HFF-Myc (cell line): ENCODE measurements around the gene CDNF.
A peak's percentile ranks its signal among the peaks of the same experiment; 100 is the strongest.

Source experiments
- DNase-seq: peaks from one replicate; pipeline ENCODE4 v3.0.0-alpha.2; 2011; ENCODE audit warnings: low read depth; ENCODE audit errors: extremely low read depth
- H3K4me3 ChIP-seq: replicated peaks from 2 replicates; pipeline ENCODE4 v1.5.1; 2011; ENCODE audit warnings: low read depth, mild to moderate bottlenecking, control low read depth, low read length
- TF ChIP-seq, protein P1 (sequence below): IDR thresholded peaks from 2 replicates; pipeline ENCODE4 v1.5.1; 2012; ENCODE audit warnings: mild to moderate bottlenecking, low read depth, low read length, control low read depth; ENCODE audit errors: missing control alignments

The CDNF gene

DNA sequence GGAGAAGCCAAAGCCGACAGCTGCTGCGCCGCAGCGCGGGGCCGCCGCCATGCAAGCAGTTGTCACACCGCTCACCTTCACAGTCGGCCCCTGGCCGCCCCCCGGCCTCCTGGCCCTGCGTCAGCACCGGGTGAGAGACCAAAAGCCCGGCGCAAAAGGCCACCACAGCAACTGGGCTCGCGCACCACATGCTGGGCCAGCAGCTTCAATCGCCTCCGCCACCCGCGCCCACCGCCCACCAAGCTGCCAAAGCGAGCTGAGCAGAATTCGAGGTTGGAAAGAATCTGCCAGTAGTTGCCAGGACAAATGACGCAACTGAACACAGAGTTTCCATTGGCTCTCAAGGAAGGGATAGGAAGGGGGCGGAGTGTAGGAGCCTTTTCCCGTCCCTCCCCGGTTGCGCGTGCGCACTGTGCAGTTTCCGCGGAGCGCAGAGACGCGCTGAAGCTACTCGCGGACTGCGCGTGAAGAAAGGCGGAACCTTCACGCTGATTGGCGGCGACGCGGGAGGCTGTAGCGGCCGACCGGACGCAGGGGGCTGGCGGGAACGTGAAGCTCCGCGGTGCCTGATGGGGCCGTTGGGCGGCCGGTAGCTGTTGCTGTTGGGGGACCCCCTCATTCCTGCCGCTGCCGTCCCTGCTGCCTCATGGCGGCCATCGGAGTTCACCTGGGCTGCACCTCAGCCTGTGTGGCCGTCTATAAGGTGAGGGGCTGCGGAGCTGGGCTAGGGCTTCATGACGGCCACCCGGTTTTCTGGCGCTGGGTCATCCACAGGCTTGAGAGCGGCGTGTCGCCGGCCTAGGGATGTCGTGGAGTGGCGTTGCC is at the start of gene CDNF, which contains the start of the genes HSPA14 and MSANTD7:
TSS of gene CDNF (minus strand) at position 281 of the 825 bp plus-strand sequence. CDS start at position 190, 91 bp downstream.
TSS of gene HSPA14 (plus strand) at position 550 of the 825 bp plus-strand sequence. CDS start at position 647, 97 bp downstream.
TSS of gene MSANTD7 (plus strand) at position 550 of the 825 bp plus-strand sequence. CDS start 3,979 bp downstream, outside the sequence.
- peak; percentile 99 for DNase-seq
- TF ChIP-seq, protein P1, sequence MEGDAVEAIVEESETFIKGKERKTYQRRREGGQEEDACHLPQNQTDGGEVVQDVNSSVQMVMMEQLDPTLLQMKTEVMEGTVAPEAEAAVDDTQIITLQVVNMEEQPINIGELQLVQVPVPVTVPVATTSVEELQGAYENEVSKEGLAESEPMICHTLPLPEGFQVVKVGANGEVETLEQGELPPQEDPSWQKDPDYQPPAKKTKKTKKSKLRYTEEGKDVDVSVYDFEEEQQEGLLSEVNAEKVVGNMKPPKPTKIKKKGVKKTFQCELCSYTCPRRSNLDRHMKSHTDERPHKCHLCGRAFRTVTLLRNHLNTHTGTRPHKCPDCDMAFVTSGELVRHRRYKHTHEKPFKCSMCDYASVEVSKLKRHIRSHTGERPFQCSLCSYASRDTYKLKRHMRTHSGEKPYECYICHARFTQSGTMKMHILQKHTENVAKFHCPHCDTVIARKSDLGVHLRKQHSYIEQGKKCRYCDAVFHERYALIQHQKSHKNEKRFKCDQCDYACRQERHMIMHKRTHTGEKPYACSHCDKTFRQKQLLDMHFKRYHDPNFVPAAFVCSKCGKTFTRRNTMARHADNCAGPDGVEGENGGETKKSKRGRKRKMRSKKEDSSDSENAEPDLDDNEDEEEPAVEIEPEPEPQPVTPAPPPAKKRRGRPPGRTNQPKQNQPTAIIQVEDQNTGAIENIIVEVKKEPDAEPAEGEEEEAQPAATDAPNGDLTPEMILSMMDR = no peak
- peak within 1 kb of the TSS; percentile 94 for H3K4me3 ChIP-seq

DNA sequence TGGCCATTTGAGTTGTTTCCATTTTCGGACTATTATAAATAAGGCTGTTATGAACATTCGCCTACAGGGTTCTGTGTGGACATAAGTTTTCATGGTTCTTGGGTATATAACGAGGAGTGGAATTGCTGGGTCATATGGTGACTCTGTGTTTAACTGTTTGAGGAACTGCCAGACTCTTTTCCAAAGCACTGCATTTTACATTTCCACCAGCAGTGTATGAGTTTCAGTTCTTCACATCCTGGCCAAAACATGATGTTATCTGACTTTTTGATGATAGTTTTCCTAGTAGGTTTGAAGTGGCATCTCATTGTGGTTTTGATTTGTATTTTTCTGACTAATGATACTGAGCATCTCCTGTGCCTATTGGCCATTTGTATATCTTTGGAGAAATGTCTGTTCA is 46.2 kb upstream of the CDNF start:
- no peak for DNase-seq
- TF ChIP-seq, protein P1 = no peak
- H3K4me3 ChIP-seq = no peak overlapping the region

DNA sequence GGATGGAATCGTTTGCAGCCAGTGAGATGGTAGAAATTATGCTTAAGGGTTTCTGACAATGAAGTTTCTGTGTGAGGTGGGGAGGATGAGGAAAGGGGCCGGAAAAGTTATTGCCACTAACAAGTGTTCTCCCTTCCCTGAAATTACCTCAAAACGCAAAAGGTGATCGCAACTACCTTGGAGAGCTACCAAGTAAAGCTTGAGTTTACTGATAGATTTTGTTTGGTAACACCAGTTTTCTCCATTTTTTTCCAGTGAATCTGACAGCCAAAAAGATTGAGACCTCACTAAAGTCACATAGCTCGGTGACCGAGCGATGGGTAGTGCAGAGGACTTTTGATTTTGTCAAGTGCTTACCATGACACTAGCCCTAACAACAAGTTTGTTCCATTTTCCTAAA is 42.4 kb upstream of the CDNF start:
- TF ChIP-seq, protein P1 = no peak
- no peak for DNase-seq
- peak overlapping the region; percentile 79 for H3K4me3 ChIP-seq

DNA sequence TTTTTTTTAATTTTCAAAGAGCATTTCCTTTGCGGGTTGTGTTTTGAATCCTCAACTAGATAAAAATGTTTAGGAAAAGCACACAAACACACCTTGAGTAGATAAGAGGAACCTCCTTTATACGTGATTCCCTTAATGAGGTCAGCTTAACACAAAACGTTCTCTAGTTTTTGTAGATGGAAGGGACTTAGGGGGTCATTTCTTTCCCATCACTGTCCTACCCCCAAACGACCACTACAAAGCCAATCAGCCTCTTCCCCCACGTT is 42.0 kb upstream of the CDNF start:
- peak overlapping the region; percentile 79 for H3K4me3 ChIP-seq
- TF ChIP-seq, protein P1 = no peak
- no peak for DNase-seq

DNA sequence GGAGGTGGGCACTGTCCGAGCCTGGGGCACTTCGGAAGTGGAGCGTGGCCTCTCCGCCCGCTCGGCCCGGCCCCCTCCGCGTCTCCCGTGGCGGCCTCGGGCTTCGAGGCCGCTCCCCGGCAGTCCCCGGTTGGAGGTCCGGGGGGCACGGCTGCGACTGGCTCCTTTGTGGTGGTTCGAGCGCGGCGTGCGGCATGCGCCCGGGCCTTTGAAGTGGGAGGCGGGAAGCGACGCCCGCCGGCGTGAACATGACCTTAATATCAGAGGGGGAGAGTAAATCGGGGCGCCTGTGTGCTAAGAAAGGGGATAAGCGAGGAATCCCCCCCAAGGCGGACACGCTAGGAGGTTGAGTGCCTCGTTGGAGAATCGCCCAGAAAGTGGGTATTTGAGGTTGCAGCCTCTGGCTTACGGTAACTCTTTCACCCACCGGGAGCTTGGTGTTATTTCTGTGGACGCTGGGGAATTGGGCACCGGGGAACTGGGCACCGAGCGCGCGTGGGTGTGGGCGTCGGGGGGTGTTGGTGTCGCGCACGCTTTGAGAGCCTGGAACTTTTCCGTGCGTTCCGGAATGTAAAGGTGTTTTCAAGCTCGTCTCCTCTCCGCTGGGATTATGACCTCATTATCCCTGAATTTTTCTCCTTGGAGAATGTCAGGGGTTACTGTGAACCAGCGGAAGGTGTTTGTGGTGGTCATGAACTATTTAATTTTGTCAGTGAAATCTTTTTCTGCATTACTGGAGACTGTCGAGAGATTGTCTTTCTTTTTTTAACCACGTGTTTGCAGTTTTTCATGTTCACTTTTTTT is 41.5 kb upstream of the CDNF start:
- H3K4me3 ChIP-seq = peak overlapping the region; percentile 79
- TF ChIP-seq, protein P1 = no peak
- no peak for DNase-seq

DNA sequence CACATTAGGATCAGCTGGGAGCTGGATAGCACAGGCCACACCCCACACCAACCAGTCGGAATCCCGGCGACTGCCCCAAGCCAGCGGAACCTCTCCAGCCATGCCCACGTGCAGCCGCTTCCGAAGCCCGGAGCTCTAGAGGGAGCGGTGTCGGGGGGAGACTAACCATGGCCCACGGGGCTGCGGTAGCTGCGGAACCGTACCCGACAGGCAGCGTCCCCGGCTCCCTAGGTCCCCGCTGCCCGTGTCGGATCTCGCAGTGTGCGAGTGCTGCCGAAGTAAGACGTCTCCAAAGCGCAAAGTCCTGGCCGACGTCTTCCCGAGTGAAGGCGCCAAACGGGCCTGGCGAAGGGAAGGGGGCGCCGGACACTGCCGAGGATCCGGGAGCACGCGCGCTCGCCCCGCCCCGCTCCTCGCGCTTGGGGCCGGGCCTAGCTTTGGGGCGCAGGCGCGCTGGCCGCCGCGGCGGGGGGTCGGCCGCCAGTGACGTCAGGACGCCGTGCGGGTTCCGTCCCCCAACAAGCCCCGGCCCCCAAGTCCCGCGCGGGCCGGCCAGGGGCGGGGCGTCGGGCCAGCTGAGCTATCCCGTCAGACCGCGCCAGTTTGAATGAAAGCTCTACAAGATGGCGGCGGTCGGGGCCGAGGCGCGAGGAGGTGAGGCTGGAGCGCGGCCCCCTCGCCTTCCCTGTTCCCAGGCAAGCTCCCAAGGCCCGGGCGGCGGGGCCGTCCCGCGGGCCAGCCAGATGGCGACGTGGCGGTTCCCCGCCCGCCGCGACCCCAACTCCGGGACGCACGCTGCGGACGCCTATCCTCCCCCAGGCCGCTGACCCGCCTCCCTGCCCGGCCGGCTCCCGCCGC is 40.7 kb upstream of the CDNF start, which contains the start of gene SUV39H2:
TSS of gene SUV39H2 (plus strand) at position 601 of the 858 bp plus-strand sequence. CDS start at position 624, 23 bp downstream.
- peak; percentile 64 for DNase-seq
- H3K4me3 ChIP-seq = peak within 1 kb of the TSS; percentile 79
- TF ChIP-seq, protein P1 = no peak
